Astrocyte of the spinal cord (primary cell): Measurements from ENCODE around the gene C1orf87.

Experiments used
- DNase-seq: peaks from one replicate; pipeline ENCODE4 v3.0.0; 2011; ENCODE audit warnings: low read depth, low spot score
- H3K4me3 ChIP-seq: 2 replicates; pipeline ENCODE4 v1.5.1; 2011; ENCODE audit warnings: low read depth, mild to moderate bottlenecking, low read length, moderate library complexity
- CTCF ChIP-seq: IDR thresholded peaks from 2 replicates; pipeline ENCODE4 v1.5.1; 2012; ENCODE audit warnings: low read depth, mild to moderate bottlenecking, low read length, inconsistent platforms
- in situ Hi-C: cut with HindIII; loops from 2 replicates; pipeline ENCODE4 v1.10.0; 2017; ENCODE audit warnings: low sequenced_read_pairs

Gene C1orf87

DNA sequence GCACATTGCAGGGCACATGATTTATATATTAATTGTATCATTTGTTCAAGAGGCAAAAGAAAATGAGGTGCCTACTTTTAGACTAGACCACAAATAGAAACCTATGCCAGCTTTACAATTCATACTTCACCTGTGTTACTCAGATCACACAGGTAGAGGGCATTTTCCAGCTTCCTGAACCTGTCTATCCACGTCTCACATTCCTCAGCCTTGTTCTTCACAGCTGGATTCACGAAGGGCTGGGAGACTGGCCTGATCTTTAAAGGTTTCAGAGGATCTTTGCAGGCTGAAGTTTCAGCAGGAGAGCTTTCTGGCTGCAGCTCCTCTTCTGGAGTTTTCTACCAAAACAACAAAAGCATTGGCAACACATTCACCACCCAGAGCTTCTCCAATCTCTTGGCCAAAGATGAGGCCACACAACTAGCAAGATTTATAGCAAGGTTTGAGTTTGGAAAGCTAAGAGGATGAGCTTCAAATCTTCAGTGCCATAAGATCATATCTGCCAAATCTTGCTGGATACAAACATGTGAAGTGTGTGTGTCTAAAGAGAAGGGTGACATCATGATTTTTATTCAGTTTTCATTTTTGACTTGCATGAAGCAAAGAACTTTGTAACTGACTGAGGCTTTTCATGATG lies 76.0 kb downstream of the C1orf87 start:
- DNase-seq: no peak
- in situ Hi-C loops: no loop called here
- TF ChIP-seq CTCF: no peak
- H3K4me3 ChIP-seq: no peak overlapping the region

GRCh38 chr1:59994302-59995198 lies 79.0 kb downstream of the C1orf87 start:
- in situ Hi-C loops: no loop called here
- no peak for TF ChIP-seq CTCF
- peak; percentile 93 for DNase-seq
- no peak overlapping the region for H3K4me3 ChIP-seq

DNA sequence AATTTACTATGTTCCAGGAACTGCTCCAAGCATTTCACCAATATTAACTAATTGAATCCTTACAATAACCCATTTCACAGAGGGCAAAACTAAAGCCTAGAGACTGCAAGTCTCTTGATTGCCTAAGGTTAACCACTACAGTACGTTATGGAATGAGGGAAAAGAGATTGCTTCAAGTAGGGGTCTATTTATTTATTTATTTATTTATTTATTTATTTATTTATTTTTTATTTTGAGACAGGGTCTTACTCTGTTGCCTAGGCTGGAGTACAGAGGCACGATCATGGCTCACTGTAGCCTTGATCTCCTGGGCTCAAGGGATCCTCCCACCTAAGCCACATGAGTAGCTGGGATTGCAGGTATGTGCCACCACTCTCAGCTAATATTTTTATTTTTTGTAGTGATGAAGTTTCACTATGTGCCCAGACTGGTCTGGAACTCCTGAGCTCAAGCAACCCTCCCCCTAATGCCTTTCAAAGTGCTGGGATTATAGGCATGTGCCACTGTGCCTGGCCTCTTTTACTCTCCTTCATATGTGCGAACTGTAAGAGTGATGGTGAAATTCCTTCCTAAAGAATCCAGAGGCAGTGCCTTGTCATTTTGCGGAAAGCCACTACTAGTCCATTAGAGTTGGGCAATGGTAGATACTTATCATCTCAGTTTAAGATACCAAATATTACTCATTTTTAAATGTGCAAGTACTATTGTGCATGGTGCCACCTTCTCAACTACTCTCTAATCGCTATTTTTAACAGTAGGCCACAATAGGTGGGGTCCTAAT lies 81.3 kb downstream of the C1orf87 start:
- no peak for TF ChIP-seq CTCF
- in situ Hi-C loops: no loop called here
- H3K4me3 ChIP-seq: no peak overlapping the region
- DNase-seq: no peak

GRCh38 chr1:59990470-59990869 lies 83.1 kb downstream of the C1orf87 start:
- in situ Hi-C loops: no loop called here
- TF ChIP-seq CTCF: no peak
- DNase-seq: no peak
- H3K4me3 ChIP-seq: no peak overlapping the region

DNA sequence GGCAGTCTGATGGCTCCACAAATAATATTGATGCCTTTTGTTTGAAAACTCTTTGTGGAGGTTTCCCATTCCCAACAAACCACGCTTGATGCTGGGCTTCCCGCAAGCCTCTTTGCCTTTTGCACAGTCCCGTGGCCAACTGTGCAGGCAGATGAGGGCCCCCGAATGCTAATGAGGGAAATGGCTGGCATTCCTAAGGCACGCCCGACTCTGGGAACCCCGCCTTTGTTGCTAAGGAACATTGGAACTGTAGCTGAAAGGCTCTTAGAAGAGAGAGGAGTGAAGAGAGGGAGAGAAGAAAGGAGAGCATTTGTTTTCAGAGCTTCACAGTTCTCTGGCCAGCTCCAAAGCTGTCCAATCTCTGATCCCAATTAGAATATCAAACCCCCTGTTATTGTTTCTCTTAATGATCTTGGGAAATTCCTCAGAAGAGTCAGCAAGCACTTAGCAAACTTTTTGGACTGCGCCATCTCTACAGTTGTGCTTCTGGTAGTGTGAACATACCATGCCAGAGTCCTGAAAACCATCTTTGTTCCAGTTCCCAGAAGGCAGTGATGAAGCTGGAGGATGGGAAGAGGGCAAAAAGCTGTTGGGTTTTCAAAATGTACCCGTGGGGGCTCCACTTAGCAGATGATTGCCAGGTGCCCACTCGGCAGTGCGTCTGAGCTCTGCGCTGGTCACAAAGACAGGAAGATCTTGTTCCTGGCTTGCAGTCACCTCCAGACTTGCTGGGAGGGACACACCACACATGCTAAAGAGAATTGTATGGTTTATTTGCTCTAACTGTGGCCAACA lies 86.9 kb downstream of the C1orf87 start:
- in situ Hi-C loops: no loop called here
- TF ChIP-seq CTCF: no peak
- H3K4me3 ChIP-seq: no peak overlapping the region
- DNase-seq: peak; percentile 61
